OCI-LY3 (cell line): ENCODE results near the gene WDR90.

ENCODE experiments used
- H2AFZ ChIP-seq: fragments of 200-600, 300-600 bp; shearing (Covaris generic); 2 replicates; pipeline ENCODE4 v1.6.0; 2014; ENCODE audit warnings: antibody characterized with exemption, low read depth, low read length
- H3K27ac ChIP-seq: fragments of 200-600, 300-600 bp; sonication (generic); 2 replicates; pipeline ENCODE4 v1.5.1; 2014; ENCODE audit warnings: mild to moderate bottlenecking, low read length, moderate library complexity, mixed read lengths
- H3K27me3 ChIP-seq: fragments of 200-600, 300-600 bp; sonication (generic); 2 replicates; pipeline ENCODE4 v1.6.1; 2014; ENCODE audit warnings: low read depth, low read length, mixed read lengths
- H3K36me3 ChIP-seq: fragments of 200-600, 300-600 bp; sonication (generic); replicated peaks from 2 replicates; pipeline ENCODE3; 2014; ENCODE audit warnings: low read depth, low read length, mixed read lengths
- H3K4me1 ChIP-seq: fragments of 300-600, 200-600 bp; sonication (generic); 2 replicates; pipeline ENCODE4 v1.6.1; 2014; ENCODE audit warnings: low read length, mixed read lengths
- H3K4me2 ChIP-seq: fragments of 200-600, 300-600 bp; sonication (generic); 2 replicates; pipeline ENCODE4 v1.6.1; 2014; ENCODE audit warnings: low read length, mixed read lengths
- H3K4me3 ChIP-seq: fragments of 300-600, 200-600 bp; sonication (generic); 2 replicates; pipeline ENCODE4 v1.5.1; 2014; ENCODE audit warnings: antibody characterized with exemption, mild to moderate bottlenecking, low read length, moderate library complexity
- H3K79me2 ChIP-seq: fragments of 300-600, 200-600 bp; shearing (Covaris generic); 2 replicates; pipeline ENCODE4 v1.6.1; 2014; ENCODE audit warnings: mild to moderate bottlenecking, low read length, mixed read lengths
- H3K9ac ChIP-seq: fragments of 300-600, 200-600 bp; shearing (Covaris generic); 2 replicates; pipeline ENCODE4 v1.6.0; 2014; ENCODE audit warnings: mild to moderate bottlenecking, low read length, moderate library complexity
- H3K9me3 ChIP-seq: fragments of 200-600, 300-600 bp; shearing (Covaris generic); 2 replicates; pipeline ENCODE4 v1.6.1; 2014; ENCODE audit warnings: low read length, mixed read lengths; ENCODE audit not compliant: insufficient read depth
- H4K20me1 ChIP-seq: fragments of 200-600, 300-600 bp; sonication (generic); 2 replicates; pipeline ENCODE4 v1.6.1; 2016; ENCODE audit warnings: low read length, mixed read lengths; ENCODE audit not compliant: insufficient read depth
- EZH2phosphoT487 ChIP-seq: fragments of 200-600 bp; shearing (Covaris generic); IDR thresholded peaks from 2 replicates; pipeline ENCODE4 v1.6.1; 2018; ENCODE audit warnings: antibody characterized with exemption, mixed run types, low read depth
- TF ChIP-seq, protein P1 (sequence below): fragments of 200-600, 300-600 bp; sonication (generic); IDR thresholded peaks from 2 replicates; pipeline ENCODE4 v1.5.1; 2014; ENCODE audit warnings: antibody characterized with exemption, low read length, low read depth

Gene WDR90

GRCh38 chr16:620700-621525 is 28.3 kb upstream of the WDR90 start:
- Histone ChIP-seq H3K27me3 (no peaks in the 10 kb centered on the region), H3K9ac (no peak overlapping the region), H3K9me3 (no peaks in the 10 kb centered on the region), H3K27ac (no peak overlapping the region), H3K4me2 (no peak overlapping the region), H3K4me3 (no peak overlapping the region), H3K36me3 (no peaks in the 10 kb centered on the region), H3K4me1 (no peaks in the 10 kb centered on the region), H4K20me1 (no peaks in the 10 kb centered on the region), H3K79me2 (no peaks in the 10 kb centered on the region), H2AFZ (no peak overlapping the region)
- TF ChIP-seq EZH2phosphoT487: no peak
- TF ChIP-seq, protein P1, sequence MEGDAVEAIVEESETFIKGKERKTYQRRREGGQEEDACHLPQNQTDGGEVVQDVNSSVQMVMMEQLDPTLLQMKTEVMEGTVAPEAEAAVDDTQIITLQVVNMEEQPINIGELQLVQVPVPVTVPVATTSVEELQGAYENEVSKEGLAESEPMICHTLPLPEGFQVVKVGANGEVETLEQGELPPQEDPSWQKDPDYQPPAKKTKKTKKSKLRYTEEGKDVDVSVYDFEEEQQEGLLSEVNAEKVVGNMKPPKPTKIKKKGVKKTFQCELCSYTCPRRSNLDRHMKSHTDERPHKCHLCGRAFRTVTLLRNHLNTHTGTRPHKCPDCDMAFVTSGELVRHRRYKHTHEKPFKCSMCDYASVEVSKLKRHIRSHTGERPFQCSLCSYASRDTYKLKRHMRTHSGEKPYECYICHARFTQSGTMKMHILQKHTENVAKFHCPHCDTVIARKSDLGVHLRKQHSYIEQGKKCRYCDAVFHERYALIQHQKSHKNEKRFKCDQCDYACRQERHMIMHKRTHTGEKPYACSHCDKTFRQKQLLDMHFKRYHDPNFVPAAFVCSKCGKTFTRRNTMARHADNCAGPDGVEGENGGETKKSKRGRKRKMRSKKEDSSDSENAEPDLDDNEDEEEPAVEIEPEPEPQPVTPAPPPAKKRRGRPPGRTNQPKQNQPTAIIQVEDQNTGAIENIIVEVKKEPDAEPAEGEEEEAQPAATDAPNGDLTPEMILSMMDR: no peak

DNA sequence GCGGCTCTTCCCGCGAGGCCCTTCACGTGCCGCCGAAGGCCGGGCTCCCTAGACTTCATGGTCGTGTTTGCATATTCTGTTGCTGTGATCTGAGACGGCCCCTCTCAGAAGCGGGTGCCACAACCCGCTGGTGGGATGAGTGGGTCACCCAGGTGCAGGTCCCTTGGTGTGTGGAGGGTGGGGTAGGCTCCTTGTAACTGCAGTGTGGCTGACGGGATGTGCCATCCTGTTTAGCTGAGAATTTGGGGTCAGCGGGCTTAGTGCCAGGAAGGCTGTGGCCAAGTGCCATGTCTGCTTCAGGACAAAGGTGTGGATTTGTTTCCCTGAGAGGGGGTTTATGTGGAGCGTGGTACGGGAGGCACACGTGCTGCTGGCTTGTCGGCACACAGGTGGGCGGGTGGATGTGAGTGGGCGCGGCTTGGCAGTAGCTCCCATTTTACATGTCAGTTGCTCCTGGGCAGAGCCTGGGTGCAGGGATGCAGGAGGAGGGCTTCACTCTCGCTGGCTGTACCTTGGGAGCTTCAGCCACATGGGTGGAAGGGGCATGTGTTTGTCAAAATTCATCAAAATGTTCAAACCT is 27.5 kb upstream of the WDR90 start:
- H3K27me3 ChIP-seq: no peaks in the 10 kb centered on the region
- H3K36me3 ChIP-seq: no peaks in the 10 kb centered on the region
- no peaks in the 10 kb centered on the region for H4K20me1 ChIP-seq
- no peaks in the 10 kb centered on the region for H3K79me2 ChIP-seq
- TF ChIP-seq EZH2phosphoT487: no peak
- TF ChIP-seq, protein P1: no peak
- no peaks in the 10 kb centered on the region for H3K4me1 ChIP-seq
- H3K9me3 ChIP-seq: no peaks in the 10 kb centered on the region
- no peak overlapping the region for H3K9ac ChIP-seq
- no peak overlapping the region for H3K4me3 ChIP-seq
- no peak overlapping the region for H3K27ac ChIP-seq
- no peak overlapping the region for H2AFZ ChIP-seq
- H3K4me2 ChIP-seq: no peak overlapping the region

- Histone ChIP-seq H2AFZ (no peak overlapping the region), H3K4me1 (no peaks in the 10 kb centered on the region), H3K4me3 (no peak overlapping the region), H3K27ac (no peak overlapping the region), H3K36me3 (no peaks in the 10 kb centered on the region), H4K20me1 (no peaks in the 10 kb centered on the region), H3K27me3 (no peaks in the 10 kb centered on the region), H3K9me3 (no peaks in the 10 kb centered on the region), H3K79me2 (no peaks in the 10 kb centered on the region), H3K4me2 (no peak overlapping the region), H3K9ac (no peak overlapping the region)
- TF ChIP-seq, protein P1: no peak
- TF ChIP-seq EZH2phosphoT487: no peak
These were observed 26.3 kb upstream of the WDR90 start for GRCh38 chr16:622920-623280.

DNA sequence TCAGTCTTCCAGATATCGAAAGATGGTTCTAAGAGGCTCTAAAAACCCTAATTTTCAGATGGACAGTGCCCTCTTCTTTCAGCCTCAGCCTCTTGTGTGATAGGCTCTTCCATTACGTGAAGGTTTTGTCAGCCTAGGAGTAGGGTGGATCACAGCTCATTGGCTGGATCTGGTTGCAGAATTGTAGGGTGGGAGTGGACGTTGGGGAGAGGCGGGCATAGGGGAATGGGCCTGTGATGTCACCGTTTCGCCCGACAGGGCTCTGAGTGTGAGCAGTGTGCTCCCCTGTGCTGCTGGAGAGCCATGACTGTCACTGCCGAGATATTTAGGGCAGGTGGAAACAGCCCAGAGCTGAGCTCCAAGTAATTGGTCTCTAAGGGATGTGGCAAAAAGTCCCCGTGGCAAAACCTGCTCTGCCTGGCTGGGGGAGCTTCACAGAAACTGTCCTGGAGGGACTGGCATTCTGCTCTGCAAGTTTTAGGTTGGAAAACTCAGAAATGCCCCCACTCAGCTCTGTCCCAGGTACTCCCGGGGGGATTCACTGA is 24.6 kb upstream of the WDR90 start:
- Histone ChIP-seq H3K36me3 (no peaks in the 10 kb centered on the region), H3K4me2 (no peak overlapping the region), H3K27ac (no peak overlapping the region), H3K4me3 (no peak overlapping the region), H2AFZ (no peak overlapping the region), H3K9me3 (no peaks in the 10 kb centered on the region), H3K79me2 (no peaks in the 10 kb centered on the region), H3K4me1 (no peaks in the 10 kb centered on the region), H3K27me3 (no peaks in the 10 kb centered on the region), H3K9ac (no peak overlapping the region), H4K20me1 (no peaks in the 10 kb centered on the region)
- TF ChIP-seq, protein P1: no peak
- TF ChIP-seq EZH2phosphoT487: no peak
